ENCODE results near the gene ZNF66.
"Not testable (repeated sequence)": the region's sequence is repeated elsewhere in the genome, so short reads cannot be mapped to it uniquely, and the experiment has no call there.

The ZNF66 gene

DNA sequence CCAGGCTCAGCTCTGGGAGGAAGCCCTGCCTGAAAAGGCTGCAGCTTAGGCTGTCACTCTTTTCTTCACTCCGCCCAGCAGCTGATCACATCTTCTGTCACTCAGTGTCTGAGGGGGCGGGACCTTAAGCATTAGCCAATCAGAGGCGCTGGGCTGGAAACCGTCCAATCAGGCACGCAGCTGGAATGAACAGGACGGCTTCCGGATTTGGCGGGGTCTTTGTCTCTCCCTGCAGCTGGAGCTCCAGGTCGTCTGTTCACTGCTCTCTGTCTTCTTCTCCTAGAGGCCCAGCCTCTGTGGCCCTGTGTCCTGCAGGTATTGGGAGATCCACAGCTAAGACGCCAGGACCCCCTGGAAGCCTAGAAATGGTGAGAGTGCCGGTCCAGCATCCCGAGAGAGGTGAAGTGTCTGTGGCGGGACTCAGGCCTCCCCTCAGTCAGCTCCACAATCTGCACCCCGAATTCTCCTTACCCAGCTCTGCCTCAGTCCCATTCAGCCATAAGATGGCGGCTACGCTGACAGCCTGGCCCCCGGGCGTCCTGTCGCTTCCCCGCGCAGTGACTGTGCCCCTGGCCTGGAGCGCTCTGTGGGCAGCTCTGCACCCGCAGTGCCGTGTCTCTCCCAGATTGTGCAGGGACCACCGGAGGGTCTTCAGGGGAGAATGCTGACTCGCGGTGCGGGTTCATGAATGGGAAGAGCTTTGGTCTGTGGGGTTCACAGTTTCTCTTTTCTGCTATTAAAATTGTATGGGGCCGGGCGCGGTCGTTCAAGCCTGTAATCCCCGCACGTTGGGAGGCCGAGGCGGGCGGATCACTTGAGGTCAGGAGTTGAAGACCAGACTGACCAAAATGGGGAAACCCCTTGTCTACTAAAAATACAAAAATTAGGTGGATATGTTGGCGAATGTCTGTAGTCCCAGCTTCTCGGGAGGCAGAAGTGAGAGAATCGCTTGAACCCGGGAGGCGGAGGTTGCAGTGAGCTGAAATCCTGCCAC lies at the start of gene ZNF66:
Gene ZNF66 (plus strand): TSS at position 222 of the 994 bp plus-strand sequence. CDS start 144 bp downstream, at position 366.
- peaks cover 28 to 30% of the 10 kb centered on the region in 2 donors for H3K36me3 Mint-ChIP-seq
- peak within 1 kb of the TSS; percentile 99 for H3K4me3 Mint-ChIP-seq
- H3K9me3 Mint-ChIP-seq: peaks cover 0 to 3% of the 10 kb centered on the region in 2 donors
- ATAC-seq (replicated peaks): peak; percentile 97 to 98
- H3K27me3 Mint-ChIP-seq: no peaks in the 10 kb centered on the region
- peak within 1 kb of the TSS; percentile 98 for H3K27ac Mint-ChIP-seq
- peak; percentile 96 for DNase-seq
- peaks cover 3 to 24% of the 10 kb centered on the region in 2 donors for H3K4me1 Mint-ChIP-seq

DNA sequence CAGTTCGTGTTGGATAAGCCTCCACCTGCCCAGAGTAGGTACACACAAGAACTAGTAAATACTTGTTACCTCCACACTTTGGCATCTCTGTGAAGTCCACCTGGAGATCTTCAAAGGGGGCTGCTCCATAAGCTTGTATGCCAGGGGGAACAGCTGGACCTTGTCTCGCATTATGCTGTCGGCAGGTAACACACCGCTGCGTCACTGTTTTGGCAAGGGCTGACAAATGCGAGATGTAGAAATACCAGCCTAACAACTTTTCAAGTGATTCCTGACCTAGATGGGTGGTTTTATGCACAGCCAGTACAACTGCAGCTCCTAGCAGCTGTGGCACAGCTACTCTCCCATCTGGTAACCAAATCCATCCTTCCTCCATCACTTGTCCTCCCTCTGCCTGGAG lies 25.9 kb upstream of the ZNF66 start:
- ATAC-seq (replicated peaks); DNase-seq; H3K36me3 Mint-ChIP-seq; H3K27me3 Mint-ChIP-seq; H3K4me3 Mint-ChIP-seq; H3K4me1 Mint-ChIP-seq; H3K27ac Mint-ChIP-seq: not testable (repeated sequence)
- H3K9me3 Mint-ChIP-seq: peaks cover 0 to 12% of the 10 kb centered on the region in 2 donors

DNA sequence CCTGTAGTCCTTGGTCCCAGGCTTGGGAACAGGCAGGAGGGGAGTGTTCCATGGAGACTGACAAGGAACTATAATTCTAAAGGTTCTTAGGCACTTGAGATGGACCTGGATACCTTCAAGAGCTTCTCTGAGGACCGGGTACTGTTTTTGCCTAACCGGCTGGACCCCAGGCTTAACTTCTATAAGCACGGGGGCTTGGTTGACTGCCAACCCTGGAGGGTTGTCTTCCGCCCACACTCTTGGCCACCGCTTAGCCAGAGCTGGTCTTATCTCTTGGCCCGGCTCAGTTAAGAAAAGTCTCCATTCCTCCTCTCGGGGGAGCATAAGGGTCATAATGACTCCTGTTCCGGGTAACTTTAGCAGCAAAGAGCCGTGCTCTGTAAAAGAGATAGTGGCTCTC lies 23.8 kb upstream of the ZNF66 start:
- H3K4me3 Mint-ChIP-seq, H3K4me1 Mint-ChIP-seq: not testable (repeated sequence)

DNA sequence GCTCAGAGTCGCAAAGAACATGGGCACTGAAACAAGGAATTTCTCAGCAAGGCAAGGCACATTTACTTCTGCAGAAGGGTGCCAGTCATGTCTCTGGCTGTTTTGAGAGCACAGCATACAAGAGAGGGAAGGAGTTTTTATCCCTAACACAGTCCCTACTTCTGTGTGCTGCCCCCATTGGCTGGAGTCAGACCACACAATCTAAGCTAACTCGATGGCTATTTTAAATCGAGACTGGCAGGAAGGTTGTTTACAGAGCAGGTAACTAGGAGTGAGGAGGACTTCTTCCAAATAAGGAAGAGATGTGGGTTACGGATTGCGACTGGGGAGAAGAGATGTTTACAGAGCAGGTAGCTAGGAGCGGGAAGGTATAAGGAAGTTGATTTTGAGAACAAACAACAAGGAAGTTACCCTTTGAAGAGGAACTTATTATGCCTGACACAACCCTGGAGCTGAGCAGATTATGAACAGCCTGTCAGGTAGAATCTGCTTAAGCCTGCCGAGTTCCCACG lies 6.8 kb upstream of the ZNF66 start:
- H3K9me3 Mint-ChIP-seq: peaks cover 4 to 18% of the 10 kb centered on the region in 2 donors
- not testable (repeated sequence) for H3K27ac Mint-ChIP-seq; H3K36me3 Mint-ChIP-seq; DNase-seq; ATAC-seq (replicated peaks); H3K4me1 Mint-ChIP-seq; H3K27me3 Mint-ChIP-seq; H3K4me3 Mint-ChIP-seq

More for the DNA sequence above, 23.8 kb upstream of the ZNF66 start:
- H3K27me3 Mint-ChIP-seq; H3K9me3 Mint-ChIP-seq; DNase-seq; H3K36me3 Mint-ChIP-seq; ATAC-seq (replicated peaks); H3K27ac Mint-ChIP-seq: not testable (repeated sequence)

DNA sequence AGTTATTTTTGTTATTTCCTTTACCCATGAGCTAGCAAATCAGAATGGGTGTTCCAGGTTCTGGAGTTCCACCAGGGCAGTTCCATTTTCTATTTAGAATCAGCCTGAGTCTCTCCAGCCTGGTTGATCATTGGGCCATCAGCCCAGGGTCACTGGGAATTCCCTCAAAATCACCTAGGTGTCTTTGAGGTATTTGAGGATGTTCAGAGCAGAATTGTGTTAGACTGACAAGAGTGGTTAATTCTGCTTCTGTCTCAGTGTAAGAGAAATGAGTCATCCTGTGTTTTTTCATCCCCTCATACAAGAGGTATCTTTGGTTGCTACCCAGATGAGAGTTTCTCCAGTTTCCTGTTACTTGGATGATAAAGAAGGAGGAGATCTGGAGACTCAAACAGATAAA lies 11.7 kb downstream of the ZNF66 start:
- H3K4me1 Mint-ChIP-seq: peaks cover 2 to 11% of the 10 kb centered on the region in 2 donors
- ATAC-seq (replicated peaks) (peak; percentile 85 to 94), DNase-seq (peak; percentile 53)
- no peaks in the 10 kb centered on the region for H3K27me3 Mint-ChIP-seq
- no peak overlapping the region for H3K4me3 Mint-ChIP-seq
- H3K9me3 Mint-ChIP-seq: peaks cover 14 to 20% of the 10 kb centered on the region in 2 donors
- peak overlapping the region; percentile 75 for H3K27ac Mint-ChIP-seq
- peaks cover 55 to 74% of the 10 kb centered on the region in 2 donors for H3K36me3 Mint-ChIP-seq

DNA sequence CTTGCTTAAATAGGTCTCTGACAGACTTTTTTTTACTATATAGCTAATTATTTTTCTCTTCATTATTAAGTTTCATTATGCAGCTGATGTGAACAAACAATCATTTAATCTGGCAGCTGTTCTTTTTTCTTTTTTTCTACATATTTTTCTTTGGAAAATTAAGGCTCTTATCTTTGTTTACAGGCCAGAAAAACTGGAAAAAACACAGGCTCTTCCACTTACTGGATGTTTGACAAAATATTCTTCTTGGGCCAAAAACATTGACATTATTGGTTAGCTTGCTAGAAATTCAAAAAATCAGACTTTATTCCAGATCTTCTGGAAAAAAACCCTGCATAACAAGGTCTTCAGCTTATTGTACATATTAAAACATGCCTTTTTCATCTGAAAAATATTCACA lies 15.7 kb downstream of the ZNF66 start:
- H3K36me3 Mint-ChIP-seq: peaks cover 51 to 73% of the 10 kb centered on the region in 2 donors
- no peaks in the 10 kb centered on the region for H3K27me3 Mint-ChIP-seq
- DNase-seq: no peak
- peaks cover 8% of the 10 kb centered on the region in 2 donors for H3K9me3 Mint-ChIP-seq
- no peak overlapping the region for H3K27ac Mint-ChIP-seq
- H3K4me1 Mint-ChIP-seq: peaks cover 2 to 4% of the 10 kb centered on the region in 2 donors
- no peak overlapping the region for H3K4me3 Mint-ChIP-seq
- no peak for ATAC-seq (replicated peaks)

DNA sequence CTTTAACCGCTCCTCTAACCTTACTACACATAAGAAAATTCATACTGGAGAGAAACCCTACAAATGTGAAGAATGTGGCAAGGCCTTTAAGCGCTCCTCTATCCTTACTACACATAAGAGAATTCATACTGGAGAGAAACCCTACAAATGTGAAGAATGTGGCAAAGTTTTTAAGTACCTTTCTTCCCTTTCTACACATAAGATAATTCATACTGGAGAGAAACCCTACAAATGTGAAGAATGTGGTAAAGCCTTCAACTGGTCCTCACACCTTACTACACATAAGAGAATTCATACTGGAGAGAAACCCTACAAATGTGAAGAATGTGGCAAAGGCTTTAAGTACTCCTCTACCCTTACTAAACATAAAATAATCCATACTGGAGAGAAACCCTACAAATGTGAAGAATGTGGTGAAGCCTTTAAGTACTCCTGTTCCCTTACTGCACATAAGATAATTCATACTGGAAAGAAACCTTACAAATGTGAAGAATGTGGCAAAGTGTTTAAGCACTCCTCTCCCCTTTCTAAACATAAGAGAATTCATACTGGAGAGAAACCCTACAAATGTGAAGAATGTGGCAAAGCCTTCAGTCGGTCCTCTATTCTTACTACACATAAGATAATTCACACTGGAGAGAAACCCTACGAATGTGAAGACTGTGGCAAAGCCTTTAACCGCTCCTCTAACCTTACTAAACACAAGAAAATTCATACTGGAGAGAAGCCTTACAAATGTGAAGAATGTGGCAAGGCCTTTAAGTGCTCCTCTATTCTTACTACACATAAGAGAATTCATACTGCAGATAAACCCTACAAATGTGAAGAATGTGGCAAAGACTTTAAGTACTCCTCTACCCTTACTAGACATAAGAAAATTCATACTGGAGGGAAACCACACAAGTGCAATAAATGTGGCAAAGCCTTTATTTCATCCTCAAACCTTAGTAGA lies 30.5 kb downstream of the ZNF66 start:
- Mint-ChIP-seq H3K36me3 (peaks cover 41 to 70% of the 10 kb centered on the region in 2 donors), H3K27ac (peak overlapping the region; percentile 79), H3K9me3 (peaks cover 25 to 31% of the 10 kb centered on the region in 2 donors), H3K4me3 (peak overlapping the region in 1 of 2 donors; percentile 21)
- ATAC-seq (replicated peaks); DNase-seq; H3K27me3 Mint-ChIP-seq; H3K4me1 Mint-ChIP-seq: not testable (repeated sequence)

DNA sequence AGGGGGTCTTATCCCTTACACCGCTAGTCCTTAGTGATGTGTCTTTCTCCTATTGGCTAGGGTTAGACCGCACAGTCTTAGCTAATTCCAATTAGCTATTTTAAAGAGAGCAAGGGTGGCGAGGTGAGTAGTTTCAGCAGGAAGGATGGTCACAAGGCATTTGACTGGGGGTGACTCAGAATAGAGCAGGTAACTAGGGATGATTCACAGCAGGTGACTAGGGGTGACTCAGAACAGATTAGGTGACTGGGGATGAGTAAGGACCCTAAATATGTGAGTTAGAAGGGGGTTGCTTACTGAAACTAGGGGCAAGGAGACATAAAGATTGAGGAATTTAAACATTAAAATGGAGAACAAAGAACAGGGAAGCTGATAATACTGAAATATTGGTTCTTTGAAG lies 64.3 kb downstream of the ZNF66 start:
- DNase-seq (no peak), ATAC-seq (replicated peaks) (no peak)
- H3K27ac Mint-ChIP-seq: no peak overlapping the region
- H3K36me3 Mint-ChIP-seq: peaks cover 13 to 23% of the 10 kb centered on the region in 2 donors
- no peak overlapping the region for H3K4me3 Mint-ChIP-seq
- H3K27me3 Mint-ChIP-seq: no peaks in the 10 kb centered on the region
- no peaks in the 10 kb centered on the region for H3K4me1 Mint-ChIP-seq
- H3K9me3 Mint-ChIP-seq: peaks cover 33 to 34% of the 10 kb centered on the region in 2 donors
